Measurements from ENCODE around the gene MSI2.

MSI2 gene

DNA sequence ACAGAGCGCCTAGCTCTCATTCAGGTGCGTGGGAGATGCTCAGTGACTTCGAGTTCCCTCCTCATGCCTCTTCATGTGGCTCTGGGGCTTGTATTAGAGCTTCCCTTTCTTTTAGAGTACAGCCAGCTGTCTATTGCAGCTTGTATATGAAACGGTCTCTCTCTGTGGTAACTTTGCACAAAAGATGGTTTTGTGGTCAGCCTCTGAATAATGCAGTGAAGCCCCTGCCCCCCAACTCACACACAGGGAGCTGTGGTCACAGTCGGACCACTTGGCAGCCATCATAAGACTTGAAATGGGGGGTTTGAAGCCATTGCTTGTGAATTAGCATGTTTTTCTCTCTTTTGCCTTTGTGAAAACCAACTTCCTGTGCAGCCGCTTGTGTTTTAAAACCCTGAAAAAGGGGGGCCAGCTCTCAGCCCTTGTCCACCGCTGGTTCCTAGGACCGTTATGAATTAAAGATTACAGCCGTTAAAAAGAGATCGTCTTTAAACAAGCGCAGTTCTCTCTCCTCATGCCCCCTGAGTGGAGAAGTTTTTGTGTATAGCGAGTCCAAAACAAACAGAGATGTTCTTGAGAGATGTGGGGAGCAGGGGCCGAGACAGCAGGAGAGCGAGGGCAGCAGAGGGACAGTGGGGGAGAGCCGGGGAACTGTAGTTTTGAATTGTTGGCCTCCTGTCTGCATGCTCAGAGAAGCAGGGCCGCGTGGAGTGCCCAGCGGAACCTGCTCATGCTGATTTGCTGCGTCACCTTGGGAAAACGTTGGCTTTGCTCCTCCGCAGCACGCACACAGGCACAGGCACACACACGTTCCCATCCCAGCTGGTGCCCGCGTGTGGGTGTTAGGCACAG is 199.0 kb downstream of the MSI2 start:
- no peaks in the 10 kb centered on the region for H3K27me3 ChIP-seq (ENCODE audit: insufficient read depth, low read length)
- H2AFZ ChIP-seq (ENCODE audit: low read depth, low read length), result peak overlapping the region; percentile 7

GRCh38 chr17:57456622-57457021 is 200.3 kb downstream of the MSI2 start:
- H2AFZ ChIP-seq (ENCODE audit: low read depth, low read length), result no peak overlapping the region
- no peak overlapping the region for H3K4me3 ChIP-seq (ENCODE audit: low read length)
- peaks cover 26% of the 10 kb centered on the region for H3K4me1 ChIP-seq (ENCODE audit: insufficient read depth, low read length)
- peaks cover 1% of the 10 kb centered on the region for H3K36me3 ChIP-seq (ENCODE audit: insufficient read depth, low read length)
- no peaks in the 10 kb centered on the region for H3K27me3 ChIP-seq (ENCODE audit: insufficient read depth, low read length)
- H3K9me3 ChIP-seq (ENCODE audit: low read length), result no peaks in the 10 kb centered on the region

More for the DNA sequence above, 199.0 kb downstream of the MSI2 start:
- Histone ChIP-seq H3K36me3 (ENCODE audit: insufficient read depth, low read length) (peaks cover 1% of the 10 kb centered on the region), H3K9me3 (ENCODE audit: low read length) (no peaks in the 10 kb centered on the region), H3K4me3 (ENCODE audit: low read length) (peak overlapping the region; percentile 15), H3K4me1 (ENCODE audit: insufficient read depth, low read length) (peaks cover 26% of the 10 kb centered on the region)

DNA sequence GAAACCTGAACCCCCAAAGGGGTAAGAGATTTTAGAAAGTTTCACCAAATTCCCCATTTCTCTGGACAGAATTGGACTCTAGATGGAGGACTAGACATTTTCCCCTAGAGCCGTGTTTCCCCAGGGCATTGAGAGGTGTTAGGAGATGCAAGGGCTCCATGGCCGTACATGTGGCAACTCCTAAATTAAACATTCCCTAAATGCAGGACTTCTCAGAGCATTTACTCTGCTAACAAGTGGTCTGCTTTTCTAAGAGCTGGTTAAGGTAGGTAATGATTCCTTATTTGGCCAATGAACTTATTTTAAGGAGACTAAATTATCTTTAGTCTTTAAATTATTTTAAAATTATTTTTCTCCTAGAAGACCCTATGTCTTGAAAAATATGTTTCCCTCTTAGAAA is 200.9 kb downstream of the MSI2 start:
- no peak overlapping the region for H3K4me3 ChIP-seq (ENCODE audit: low read length)
- no peaks in the 10 kb centered on the region for H3K9me3 ChIP-seq (ENCODE audit: low read length)
- no peak overlapping the region for H2AFZ ChIP-seq (ENCODE audit: low read depth, low read length)
- peaks cover 1% of the 10 kb centered on the region for H3K36me3 ChIP-seq (ENCODE audit: insufficient read depth, low read length)
- H3K4me1 ChIP-seq (ENCODE audit: insufficient read depth, low read length), result peaks cover 28% of the 10 kb centered on the region
- no peaks in the 10 kb centered on the region for H3K27me3 ChIP-seq (ENCODE audit: insufficient read depth, low read length)

DNA sequence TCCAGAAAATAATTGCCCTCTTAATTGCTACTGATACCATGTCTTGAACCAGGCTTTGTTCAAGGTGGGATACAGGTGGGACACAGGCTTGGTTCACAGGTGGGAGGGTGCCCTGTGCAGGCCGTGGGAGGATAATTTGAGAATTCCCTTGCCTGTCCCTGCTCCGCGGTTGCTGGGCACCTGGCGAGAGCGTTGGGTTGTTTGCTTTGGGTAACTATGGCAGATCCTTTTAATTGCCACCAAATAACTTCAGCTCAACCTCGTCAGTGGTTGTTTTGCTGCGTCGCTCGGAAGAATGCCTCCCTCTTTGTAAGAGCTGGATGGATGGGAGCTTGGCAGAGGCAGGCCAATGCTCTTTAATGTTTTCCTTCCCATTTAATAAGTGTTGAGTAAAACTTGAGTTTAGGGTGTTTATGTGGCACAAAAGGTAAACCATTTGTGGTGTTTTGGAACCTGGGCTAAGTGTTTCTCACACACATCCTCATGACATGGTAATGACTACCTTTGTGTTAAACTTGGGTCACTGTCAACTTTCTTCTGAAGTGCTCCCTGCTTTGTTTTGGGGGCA is 202.5 kb downstream of the MSI2 start:
- no peaks in the 10 kb centered on the region for H3K36me3 ChIP-seq (ENCODE audit: insufficient read depth, low read length)
- no peaks in the 10 kb centered on the region for H3K27me3 ChIP-seq (ENCODE audit: insufficient read depth, low read length)
- peaks cover 38% of the 10 kb centered on the region for H3K4me1 ChIP-seq (ENCODE audit: insufficient read depth, low read length)
- no peak overlapping the region for H3K4me3 ChIP-seq (ENCODE audit: low read length)
- H3K9me3 ChIP-seq (ENCODE audit: low read length), result no peaks in the 10 kb centered on the region
- H2AFZ ChIP-seq (ENCODE audit: low read depth, low read length), result no peak overlapping the region

GRCh38 chr17:57459286-57459915 is 203.1 kb downstream of the MSI2 start:
- Histone ChIP-seq H3K9me3 (ENCODE audit: low read length) (no peaks in the 10 kb centered on the region), H2AFZ (ENCODE audit: low read depth, low read length) (no peak overlapping the region), H3K4me1 (ENCODE audit: insufficient read depth, low read length) (peaks cover 35% of the 10 kb centered on the region), H3K27me3 (ENCODE audit: insufficient read depth, low read length) (no peaks in the 10 kb centered on the region), H3K36me3 (ENCODE audit: insufficient read depth, low read length) (no peaks in the 10 kb centered on the region), H3K4me3 (ENCODE audit: low read length) (no peak overlapping the region)

GRCh38 chr17:57461082-57461481 is 204.8 kb downstream of the MSI2 start:
- Histone ChIP-seq H3K36me3 (ENCODE audit: insufficient read depth, low read length) (no peaks in the 10 kb centered on the region), H3K4me3 (ENCODE audit: low read length) (no peak overlapping the region), H3K27me3 (ENCODE audit: insufficient read depth, low read length) (no peaks in the 10 kb centered on the region), H3K4me1 (ENCODE audit: insufficient read depth, low read length) (peaks cover 35% of the 10 kb centered on the region), H2AFZ (ENCODE audit: low read depth, low read length) (no peak overlapping the region), H3K9me3 (ENCODE audit: low read length) (no peaks in the 10 kb centered on the region)

DNA sequence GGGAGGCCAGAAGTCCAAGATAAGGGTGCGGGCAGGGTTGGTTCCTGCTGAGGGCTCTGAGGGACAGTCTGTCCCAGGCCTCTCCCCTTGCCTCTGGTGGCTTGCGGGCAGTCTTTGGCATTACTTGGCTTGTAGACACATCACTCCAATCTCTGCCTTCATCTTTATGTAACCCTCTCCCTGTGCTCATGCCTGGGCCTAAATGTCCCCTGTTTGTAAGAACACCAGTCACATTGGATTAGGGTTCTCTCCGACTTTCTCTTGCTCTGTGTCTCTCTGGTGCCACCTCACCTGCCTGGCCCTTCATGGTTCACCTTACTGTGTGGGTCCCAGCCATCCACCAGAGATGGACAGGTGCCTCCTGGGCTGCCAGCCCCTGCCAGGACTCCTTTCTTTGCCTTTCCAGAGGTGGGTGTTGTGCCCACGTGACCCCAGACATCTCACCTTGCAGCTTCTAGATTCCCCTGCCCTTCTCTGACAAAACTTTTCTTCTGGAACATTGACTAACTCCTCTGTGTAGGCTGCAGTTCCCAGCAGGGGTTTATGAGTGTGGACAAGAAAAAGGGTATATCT is 205.8 kb downstream of the MSI2 start:
- Histone ChIP-seq H3K36me3 (ENCODE audit: insufficient read depth, low read length) (no peaks in the 10 kb centered on the region), H3K4me3 (ENCODE audit: low read length) (no peak overlapping the region), H3K4me1 (ENCODE audit: insufficient read depth, low read length) (peaks cover 41% of the 10 kb centered on the region)

DNA sequence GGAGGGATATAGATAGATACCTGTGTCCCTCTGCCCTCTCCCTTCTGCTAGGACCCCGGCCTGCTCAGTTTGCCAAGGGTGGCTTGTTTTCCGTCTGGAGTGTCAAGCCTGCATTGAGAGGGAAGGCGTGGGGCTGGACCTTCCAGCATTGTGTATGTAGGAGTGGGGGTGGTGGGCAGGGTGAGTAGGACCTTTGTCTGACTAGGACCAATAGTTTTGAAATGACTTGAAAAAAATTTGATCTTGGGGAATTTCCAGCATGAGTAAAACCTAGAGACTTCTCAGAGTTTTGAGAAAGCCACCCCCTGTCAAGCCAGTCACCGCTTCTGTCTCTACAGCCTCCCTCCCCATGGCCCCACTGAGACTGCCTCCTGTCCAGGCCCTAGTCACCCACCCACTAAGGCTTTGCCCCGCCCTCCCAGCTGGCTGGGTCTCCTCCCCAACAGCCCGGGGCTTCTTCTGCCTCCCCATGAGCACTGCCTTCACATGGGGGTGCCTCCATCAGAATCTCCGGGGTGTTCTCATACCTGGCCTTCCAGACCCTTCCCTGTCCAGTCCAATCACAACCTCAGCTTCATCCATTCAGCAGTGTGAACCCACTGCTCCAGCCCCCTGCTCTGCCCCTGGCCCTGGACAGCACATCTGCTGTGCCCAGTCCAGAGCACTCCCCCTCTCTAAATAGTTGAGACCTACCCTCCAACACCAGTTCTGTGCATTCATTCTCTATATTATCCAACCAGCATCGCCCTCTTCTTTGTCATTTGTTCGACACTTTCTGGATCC is 207.0 kb downstream of the MSI2 start:
- Histone ChIP-seq H3K27me3 (ENCODE audit: insufficient read depth, low read length) (no peaks in the 10 kb centered on the region), H3K4me1 (ENCODE audit: insufficient read depth, low read length) (peaks cover 51% of the 10 kb centered on the region), H3K36me3 (ENCODE audit: insufficient read depth, low read length) (no peaks in the 10 kb centered on the region), H3K4me3 (ENCODE audit: low read length) (no peak overlapping the region), H2AFZ (ENCODE audit: low read depth, low read length) (no peak overlapping the region), H3K9me3 (ENCODE audit: low read length) (no peaks in the 10 kb centered on the region)

More for the DNA sequence above, 205.8 kb downstream of the MSI2 start:
- no peaks in the 10 kb centered on the region for H3K9me3 ChIP-seq (ENCODE audit: low read length)
- no peak overlapping the region for H2AFZ ChIP-seq (ENCODE audit: low read depth, low read length)
- no peaks in the 10 kb centered on the region for H3K27me3 ChIP-seq (ENCODE audit: insufficient read depth, low read length)

DNA sequence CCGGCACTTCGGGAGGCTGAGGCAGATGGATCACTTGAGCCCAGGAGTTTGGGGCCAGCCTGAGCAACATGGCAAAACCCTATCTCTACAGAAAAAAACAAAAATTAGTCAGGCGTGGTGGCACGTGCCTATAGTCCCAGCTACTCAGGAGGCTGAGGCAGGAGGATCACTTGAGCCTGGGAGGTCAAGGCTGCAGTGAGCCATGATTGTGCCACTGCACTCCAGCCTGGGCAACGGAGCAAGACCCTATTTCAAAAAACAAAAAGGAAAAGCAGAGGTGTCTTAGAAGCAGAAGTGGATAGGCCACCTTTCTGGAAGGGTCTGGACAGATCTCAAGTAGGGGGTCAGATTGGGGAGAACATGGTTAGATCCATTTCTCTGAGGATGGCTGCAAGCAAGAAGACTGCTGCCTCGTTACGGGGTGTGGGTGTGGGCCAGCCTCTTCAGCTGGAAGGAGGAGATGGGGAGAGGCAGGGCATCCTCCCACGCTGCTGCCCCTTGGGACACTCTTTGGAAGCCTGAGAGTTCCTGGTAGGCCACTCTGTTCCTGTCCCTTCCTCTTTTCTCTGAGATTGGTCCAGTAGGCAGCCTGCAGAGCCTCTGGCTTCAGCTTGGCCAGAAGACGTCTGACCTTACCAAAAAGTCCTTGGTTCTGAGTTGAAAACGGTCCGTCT is 208.0 kb downstream of the MSI2 start:
- no peak overlapping the region for H2AFZ ChIP-seq (ENCODE audit: low read depth, low read length)
- H3K27me3 ChIP-seq (ENCODE audit: insufficient read depth, low read length), result no peaks in the 10 kb centered on the region
- no peak overlapping the region for H3K4me3 ChIP-seq (ENCODE audit: low read length)
- H3K9me3 ChIP-seq (ENCODE audit: low read length), result no peaks in the 10 kb centered on the region
- H3K4me1 ChIP-seq (ENCODE audit: insufficient read depth, low read length), result peaks cover 60% of the 10 kb centered on the region
- H3K36me3 ChIP-seq (ENCODE audit: insufficient read depth, low read length), result no peaks in the 10 kb centered on the region

DNA sequence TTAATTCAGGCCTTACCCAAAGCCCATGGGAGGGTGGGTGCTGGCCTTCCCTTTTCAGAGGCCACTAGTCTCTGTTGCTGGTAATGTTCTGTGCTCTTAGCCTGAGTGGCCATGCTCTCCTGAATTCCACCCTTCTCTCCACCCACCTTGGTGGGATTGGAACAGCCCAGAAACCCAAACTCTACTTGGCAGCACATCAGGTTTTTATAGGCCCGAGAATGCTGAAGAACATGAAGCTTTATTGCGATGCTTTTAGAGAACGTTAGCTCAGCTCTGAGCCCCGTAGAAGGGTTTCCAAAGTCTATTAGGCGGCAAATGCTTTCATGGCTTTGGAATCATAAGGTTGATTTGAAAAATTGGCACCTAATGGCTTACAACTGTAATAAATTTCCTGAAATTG is 209.3 kb downstream of the MSI2 start:
- H3K36me3 ChIP-seq (ENCODE audit: insufficient read depth, low read length), result peaks cover 2% of the 10 kb centered on the region
- no peak overlapping the region for H3K4me3 ChIP-seq (ENCODE audit: low read length)
- no peak overlapping the region for H2AFZ ChIP-seq (ENCODE audit: low read depth, low read length)
- no peaks in the 10 kb centered on the region for H3K27me3 ChIP-seq (ENCODE audit: insufficient read depth, low read length)
- H3K9me3 ChIP-seq (ENCODE audit: low read length), result no peaks in the 10 kb centered on the region
- peaks cover 60% of the 10 kb centered on the region for H3K4me1 ChIP-seq (ENCODE audit: insufficient read depth, low read length)

DNA sequence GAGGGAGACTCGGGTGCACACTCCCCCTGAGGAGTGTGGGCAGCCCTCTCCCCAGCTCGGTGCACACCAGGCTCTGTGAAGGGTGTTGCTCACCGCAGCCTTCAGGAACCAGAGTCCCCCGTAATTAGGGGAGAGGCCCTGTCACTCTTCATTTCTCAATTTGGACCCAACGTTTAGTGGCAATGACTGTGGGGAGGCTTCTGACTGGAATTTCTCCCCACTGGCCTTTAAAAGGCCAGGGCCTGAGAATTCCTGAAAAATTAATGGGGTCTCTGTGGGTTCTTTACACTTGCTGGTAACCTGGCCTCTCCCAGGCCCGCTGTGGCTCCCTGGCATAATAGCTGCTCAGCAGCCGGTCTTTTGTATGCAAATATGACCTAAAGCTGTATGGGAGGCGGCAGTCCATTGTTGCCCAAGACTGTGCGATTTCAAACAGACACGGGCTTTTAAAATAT is 209.7 kb downstream of the MSI2 start:
- Histone ChIP-seq H3K9me3 (ENCODE audit: low read length) (no peaks in the 10 kb centered on the region), H3K36me3 (ENCODE audit: insufficient read depth, low read length) (peaks cover 2% of the 10 kb centered on the region), H3K27me3 (ENCODE audit: insufficient read depth, low read length) (no peaks in the 10 kb centered on the region), H3K4me1 (ENCODE audit: insufficient read depth, low read length) (peaks cover 64% of the 10 kb centered on the region), H2AFZ (ENCODE audit: low read depth, low read length) (no peak overlapping the region), H3K4me3 (ENCODE audit: low read length) (no peak overlapping the region)

DNA sequence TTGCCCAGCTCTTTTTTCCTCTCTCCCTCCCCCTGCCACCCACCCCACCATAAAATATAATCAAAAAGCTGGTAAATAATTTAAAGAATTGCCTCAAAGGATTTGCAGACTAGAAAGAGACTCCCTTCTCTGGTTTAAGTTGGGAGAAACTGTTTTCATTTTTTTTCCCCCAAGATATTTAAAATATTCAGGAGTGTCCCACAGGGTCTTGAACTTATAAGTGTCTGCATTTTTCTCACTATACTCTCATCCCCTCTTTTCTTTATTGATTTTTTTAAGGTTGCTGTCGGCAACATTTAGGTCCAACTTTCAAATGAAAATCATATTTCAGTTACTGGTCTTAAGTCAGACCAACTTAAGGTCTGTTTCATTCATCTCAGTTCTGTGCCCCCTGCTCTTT is 210.2 kb downstream of the MSI2 start:
- peaks cover 67% of the 10 kb centered on the region for H3K4me1 ChIP-seq (ENCODE audit: insufficient read depth, low read length)
- no peak overlapping the region for H3K4me3 ChIP-seq (ENCODE audit: low read length)
- no peaks in the 10 kb centered on the region for H3K9me3 ChIP-seq (ENCODE audit: low read length)
- no peak overlapping the region for H2AFZ ChIP-seq (ENCODE audit: low read depth, low read length)
- H3K27me3 ChIP-seq (ENCODE audit: insufficient read depth, low read length), result no peaks in the 10 kb centered on the region
- H3K36me3 ChIP-seq (ENCODE audit: insufficient read depth, low read length), result peaks cover 2% of the 10 kb centered on the region
